GM12878 (cell line): ENCODE measurements around the gene COL20A1. TPM values are rescaled to one million over a fixed set of nuclear protein-coding genes. Genes with fewer than 3 reads are reported as not detected.

Experiments used
- ATAC-seq: fragments of 200-7000 bp; cut with Tn5 transposase; 3 replicates; pipeline ENCODE4 v1.9.1; 2020; ENCODE audit warnings: mild to moderate bottlenecking, moderate library complexity
- BruUV-seq: library from RNA; stranded (reverse); fragments of 400-500 nt; replicated peaks from 2 replicates; lab custom pipeline; 2021; lab: Mats Ljungman, UMichigan
- CTCF ChIA-PET: fragments of 300-600 bp; sonication (Branson Sonifier 250); formaldehyde crosslinking; extraction: SDS; loops from one replicate; lab custom pipeline; 2021; ENCODE audit warnings: inconsistent platforms; lab: Yijun Ruan, JAX
- POLR2A ChIA-PET: fragments of 350-600 bp; formaldehyde crosslinking; extraction: SDS; loops from one replicate; lab custom pipeline; 2021; ENCODE audit warnings: inconsistent platforms; lab: Charles Lee
- RAD21 ChIA-PET: fragments of 300-600 bp; sonication (Branson Sonifier 250); formaldehyde crosslinking; loops from one replicate; lab custom pipeline; 2023; ENCODE audit warnings: antibody characterized with exemption; ENCODE audit not compliant: unreplicated experiment; lab: Charles Lee
- SMC1A ChIA-PET: fragments of 300-600 bp; sonication (Branson Sonifier 250); formaldehyde crosslinking; loops from one replicate; lab custom pipeline; 2023; ENCODE audit not compliant: unreplicated experiment, uncharacterized antibody; lab: Charles Lee
- DNase-seq: peaks from one replicate; pipeline ENCODE4 v3.0.0-alpha.2; 2011; ENCODE audit warnings: low read depth, low spot score
- FAIRE-seq: peaks from 3 replicates; lab custom pipeline; 2011; peaks lifted over from hg19 to GRCh38; lab: Jason Lieb, UNC
- H2AFZ ChIP-seq: 2 replicates; pipeline ENCODE4 v1.6.0; 2011; ENCODE audit warnings: low read depth, low read length, control low read depth; ENCODE audit not compliant: control insufficient read depth
- H3K27ac ChIP-seq: 2 replicates; pipeline ENCODE4 v1.5.1; 2011; ENCODE audit warnings: control low read depth; ENCODE audit not compliant: control insufficient read depth, insufficient read depth
- H3K27me3 ChIP-seq, 2 experiments: replicated peaks in 1 of 2; 2 replicates each; pipeline versions ENCODE4 v1.6.0 to v1.6.1; 2011; ENCODE audit warnings: low read length in 1 of 2; ENCODE audit not compliant: control insufficient read depth in 2 of 2, insufficient read depth in 2 of 2
- H3K36me3 ChIP-seq, 2 experiments: 2 replicates each; pipeline ENCODE4 v1.5.1; 2011; ENCODE audit warnings: low read length in 1 of 2; ENCODE audit not compliant: control insufficient read depth in 2 of 2, insufficient read depth in 2 of 2
- H3K4me1 ChIP-seq: 2 replicates; pipeline ENCODE4 v1.6.1; 2011; ENCODE audit warnings: mild to moderate bottlenecking, low read length, moderate library complexity, mixed read lengths; ENCODE audit not compliant: control insufficient read depth, insufficient read depth
- H3K4me2 ChIP-seq: 2 replicates; pipeline ENCODE4 v1.6.0; 2011; ENCODE audit warnings: control low read depth; ENCODE audit not compliant: control insufficient read depth, insufficient read depth
- H3K4me3 ChIP-seq: fragments of 200-600 bp; sonication (generic); 2 replicates; pipeline ENCODE4 v1.5.1; 2016
- H3K79me2 ChIP-seq: 2 replicates; pipeline ENCODE4 v1.6.0; 2011; ENCODE audit warnings: low read length; ENCODE audit not compliant: control insufficient read depth, insufficient read depth
- H3K9ac ChIP-seq: 2 replicates; pipeline ENCODE4 v1.8.0; 2011; ENCODE audit warnings: low read length, control low read depth, mixed read lengths; ENCODE audit not compliant: control insufficient read depth, insufficient read depth
- H3K9me3 ChIP-seq: replicated peaks from 3 replicates; pipeline ENCODE4 v1.5.1; 2011; ENCODE audit warnings: mild to moderate bottlenecking, low read length; ENCODE audit not compliant: control insufficient read depth, insufficient read depth
- H4K20me1 ChIP-seq: 2 replicates; pipeline ENCODE4 v1.6.0; 2011; ENCODE audit not compliant: control insufficient read depth, insufficient read depth
- CREM ChIP-seq: IDR thresholded peaks from 2 replicates; pipeline ENCODE4 v1.6.1; 2014; ENCODE audit warnings: antibody characterized with exemption, low read depth
- FOXM1 ChIP-seq: IDR thresholded peaks from 2 replicates; pipeline ENCODE4 v1.6.1; 2012; ENCODE audit warnings: low read depth, mild to moderate bottlenecking, inconsistent platforms, low read length, moderate library complexity
- IRF3 ChIP-seq: fragments of 450-650 bp; IDR thresholded peaks from 2 replicates; pipeline ENCODE4 v1.6.1; 2014; ENCODE audit warnings: mild to moderate bottlenecking
- PML ChIP-seq: IDR thresholded peaks from 2 replicates; pipeline ENCODE4 v1.6.1; 2012; ENCODE audit warnings: low read length, inconsistent platforms
- PRDM15 ChIP-seq: fragments of 450-650 bp; formaldehyde crosslinking; IDR thresholded peaks from 2 replicates; pipeline ENCODE4 v1.4.0; 2020; ENCODE audit warnings: mild to moderate bottlenecking, moderate library complexity
- SMAD1 ChIP-seq: fragments of 450-650 bp; IDR thresholded peaks from 2 replicates; pipeline ENCODE4 v1.6.1; 2018; ENCODE audit warnings: mild to moderate bottlenecking, low read depth; ENCODE audit not compliant: partially characterized antibody
- TCF12 ChIP-seq: IDR thresholded peaks from 2 replicates; pipeline ENCODE4 v1.6.1; 2011; ENCODE audit warnings: low read depth, mild to moderate bottlenecking, low read length
- TCF7 ChIP-seq: IDR thresholded peaks from 2 replicates; pipeline ENCODE4 v1.6.1; 2014; ENCODE audit warnings: antibody characterized with exemption, borderline replicate concordance
- ZNF207 ChIP-seq: fragments of 450-650 bp; IDR thresholded peaks from 2 replicates; pipeline ENCODE4 v1.6.1; 2014; ENCODE audit warnings: antibody characterized with exemption, mild to moderate bottlenecking, borderline replicate concordance
- ZNF622 ChIP-seq: fragments of 450-650 bp; IDR thresholded peaks from 2 replicates; pipeline ENCODE4 v1.6.1; 2017; ENCODE audit warnings: mild to moderate bottlenecking, inconsistent platforms
- WGBS: methylation state at CpG from one replicate; pipeline ENCODE4 v1.1.6; 2016; ENCODE audit warnings: low lambda C conversion rate; ENCODE audit not compliant: insufficient replicate concordance, insufficient coverage; ENCODE audit errors: missing lambda C conversion rate; 5-methylcytosine and 5-hydroxymethylcytosine counted together
- in situ Hi-C: fragments of 300-500 bp; cut with MboI; formaldehyde crosslinking; loops from 9 replicates; pipeline ENCODE4 v1.14.3; 2018; ENCODE audit warnings: mixed read lengths
- intact Hi-C: fragments of 100-400 bp; cut with micrococcal nuclease; formaldehyde crosslinking; loops from one replicate; pipeline ENCODE4 v1.14.2; 2022; ENCODE audit not compliant: unreplicated experiment
- polyA plus RNA-seq, 11 experiments: library from polyadenylated mRNA; depleted of rRNA in 4 of 11; unstranded in 6 of 11; stranded (reverse) in 5 of 11; fragments of >200 nt; fragmentation: Nextera tagmentation in 4 of 11; fragmentation: Illumina TruSeq in 1 of 11; extraction: Ambion mirVana in 4 of 11; extraction: Trizol in 1 of 11; gene quantifications; 1 replicate in 1 of 11; 2 replicates in 10 of 11; pipeline versions ENCODE4 v1.2.1 to v1.2.3, GENCODE V29; 2011 to 2016; ENCODE audit warnings: inconsistent platforms in 2 of 11, missing spikeins in 2 of 11, low read depth in 1 of 11
- total RNA-seq, 4 experiments: library from RNA; depleted of rRNA in 3 of 4; stranded (reverse); fragments of >200 nt in 3 of 4; fragmentation: Illumina TruSeq in 1 of 4; extraction: Trizol in 1 of 4; gene quantifications; 2 replicates each; pipeline versions ENCODE4 v1.2.1 to v1.2.3, GENCODE V29; 2013 to 2021
- TF ChIP-seq, protein P1 (sequence below), 3 experiments: IDR thresholded peaks in 2 of 3; conservative IDR thresholded peaks in 1 of 3; 2 replicates each; pipeline ENCODE4 v1.5.1; 2011; ENCODE audit warnings: low read depth in 3 of 3, low read length in 3 of 3, mild to moderate bottlenecking in 3 of 3, control low read depth in 2 of 3, moderate library complexity in 2 of 3, inconsistent platforms in 1 of 3, mixed read lengths in 1 of 3; ENCODE audit not compliant: control insufficient read depth in 2 of 3, insufficient read depth in 1 of 3; ENCODE audit errors: extremely low read depth in 1 of 3

COL20A1 gene
- total and polyA plus RNA-seq, 10 of the 15 experiments (the other 5 are each of a cell fraction or from before 2014, with no cell fraction given): not detected

- H3K27ac ChIP-seq: no peak overlapping the region
- intact Hi-C loops (no loop called here), in situ Hi-C loops (no loop called here)
- ATAC-seq (no peak), FAIRE-seq (no peak), DNase-seq (no peak)
- no TSS peak for BruUV-seq
- ChIA-PET POLR2A (no interaction called here), RAD21 (no interaction called here), CTCF (no interaction called here), SMC1A (no interaction called here)
- H3K36me3 ChIP-seq: no peaks in the 10 kb centered on the region
- no peaks in the 10 kb centered on the region for H4K20me1 ChIP-seq
- H2AFZ ChIP-seq: no peak overlapping the region
- no peaks in the 10 kb centered on the region for H3K79me2 ChIP-seq
- H3K4me2 ChIP-seq: no peak overlapping the region
- peaks cover 0 to 5% of the 10 kb centered on the region in 2 experiments; a peak in 2 of 4 replicates for H3K27me3 ChIP-seq
- H3K9ac ChIP-seq: no peak overlapping the region
- 11% methylated on average over 14 of the region's 14 CpGs for WGBS
- no peaks in the 10 kb centered on the region for H3K9me3 ChIP-seq
- TF ChIP-seq, protein P1, sequence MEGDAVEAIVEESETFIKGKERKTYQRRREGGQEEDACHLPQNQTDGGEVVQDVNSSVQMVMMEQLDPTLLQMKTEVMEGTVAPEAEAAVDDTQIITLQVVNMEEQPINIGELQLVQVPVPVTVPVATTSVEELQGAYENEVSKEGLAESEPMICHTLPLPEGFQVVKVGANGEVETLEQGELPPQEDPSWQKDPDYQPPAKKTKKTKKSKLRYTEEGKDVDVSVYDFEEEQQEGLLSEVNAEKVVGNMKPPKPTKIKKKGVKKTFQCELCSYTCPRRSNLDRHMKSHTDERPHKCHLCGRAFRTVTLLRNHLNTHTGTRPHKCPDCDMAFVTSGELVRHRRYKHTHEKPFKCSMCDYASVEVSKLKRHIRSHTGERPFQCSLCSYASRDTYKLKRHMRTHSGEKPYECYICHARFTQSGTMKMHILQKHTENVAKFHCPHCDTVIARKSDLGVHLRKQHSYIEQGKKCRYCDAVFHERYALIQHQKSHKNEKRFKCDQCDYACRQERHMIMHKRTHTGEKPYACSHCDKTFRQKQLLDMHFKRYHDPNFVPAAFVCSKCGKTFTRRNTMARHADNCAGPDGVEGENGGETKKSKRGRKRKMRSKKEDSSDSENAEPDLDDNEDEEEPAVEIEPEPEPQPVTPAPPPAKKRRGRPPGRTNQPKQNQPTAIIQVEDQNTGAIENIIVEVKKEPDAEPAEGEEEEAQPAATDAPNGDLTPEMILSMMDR (IDR thresholded peaks at IDR 0.05 in 2 of 3, conservative IDR thresholded peaks at IDR 0.05 in 1 of 3; ENCODE audit: control insufficient read depth in 2 of 3, extremely low read depth in 1 of 3, insufficient read depth in 1 of 3, low read depth in 3 of 3, low read length in 3 of 3): no peak
- TF ChIP-seq TCF7 (no peak), PML (no peak), SMAD1 (no peak)
- no peak overlapping the region for H3K4me3 ChIP-seq
- H3K4me1 ChIP-seq: no peaks in the 10 kb centered on the region
These were observed 28.5 kb upstream of the COL20A1 start for GRCh38 chr20:63264519-63264918.

DNA sequence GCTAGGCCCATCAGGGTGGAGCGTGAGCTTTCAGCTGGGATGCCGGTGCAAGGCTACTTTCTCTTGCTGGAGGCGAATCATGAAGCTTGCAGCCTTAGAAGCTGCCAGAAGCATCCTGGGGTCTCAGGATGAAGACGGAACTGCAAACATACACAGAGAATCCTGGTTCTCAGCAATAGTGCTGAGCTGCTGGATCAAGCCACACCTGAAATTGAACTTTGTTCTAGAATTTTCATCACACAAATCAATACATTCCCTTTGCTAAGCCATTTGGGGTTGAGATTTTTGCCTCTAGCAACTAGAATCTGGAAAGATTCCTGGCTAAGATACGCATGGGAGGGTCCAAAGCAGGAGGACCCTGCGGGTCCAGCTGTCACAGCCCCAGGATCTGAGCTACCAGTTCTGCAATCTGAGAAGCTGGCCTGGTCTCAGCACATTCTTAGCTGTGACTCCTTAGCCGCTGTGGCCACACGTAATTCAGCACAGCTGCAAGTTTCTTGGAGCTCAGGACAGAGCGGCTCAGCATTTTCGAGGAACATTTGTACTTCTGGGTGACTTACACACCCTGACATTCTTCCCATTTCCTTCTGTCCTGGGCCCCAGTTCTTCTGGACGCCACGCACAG lies 27.0 kb upstream of the COL20A1 start:
- ATAC-seq (no peak), FAIRE-seq (no peak), DNase-seq (no peak)
- SMC1A ChIA-PET: no interaction called here
- in situ Hi-C loops: no loop called here
- RAD21 ChIA-PET: no interaction called here
- no peaks in the 10 kb centered on the region for H4K20me1 ChIP-seq
- intact Hi-C loops: no loop called here
- peaks cover 0 to 1% of the 10 kb centered on the region in 2 experiments; a peak in 2 of 4 replicates for H3K27me3 ChIP-seq
- no peaks in the 10 kb centered on the region for H3K4me1 ChIP-seq
- WGBS: 18% methylated on average over 12 of the region's 12 CpGs
- H2AFZ ChIP-seq: no peak overlapping the region
- H3K79me2 ChIP-seq: no peaks in the 10 kb centered on the region
- no peak overlapping the region for H3K27ac ChIP-seq
- BruUV-seq: no TSS peak
- CTCF ChIA-PET: no interaction called here
- no peaks in the 10 kb centered on the region for H3K9me3 ChIP-seq
- POLR2A ChIA-PET: no interaction called here
- no peak overlapping the region for H3K4me2 ChIP-seq
- H3K9ac ChIP-seq: no peak overlapping the region
- H3K4me3 ChIP-seq: no peak overlapping the region
- no peaks in the 10 kb centered on the region for H3K36me3 ChIP-seq
- TF ChIP-seq CREM (no peak), IRF3 (no peak), ZNF622 (no peak), FOXM1 (no peak), TCF12 (no peak), ZNF207 (no peak), PRDM15 (no peak)
